GM18505 (cell line): ENCODE data around the gene CHCHD3.

ENCODE experiments used
- ATAC-seq: cut with Tn5 transposase; IDR thresholded peaks from one replicate; pipeline ENCODE4 v1.9.1; 2021; ENCODE audit not compliant: unreplicated experiment
- POLR2A ChIP-seq: IDR thresholded peaks from 4 replicates; pipeline ENCODE4 v1.6.1; 2011; ENCODE audit warnings: borderline replicate concordance; ENCODE audit not compliant: insufficient read depth, insufficient read length; ENCODE audit errors: extremely low read depth

Gene CHCHD3

GRCh38 chr7:133064082-133064820 is 17.6 kb downstream of the CHCHD3 start:
- no peak for ATAC-seq
- no peak for TF ChIP-seq POLR2A

DNA sequence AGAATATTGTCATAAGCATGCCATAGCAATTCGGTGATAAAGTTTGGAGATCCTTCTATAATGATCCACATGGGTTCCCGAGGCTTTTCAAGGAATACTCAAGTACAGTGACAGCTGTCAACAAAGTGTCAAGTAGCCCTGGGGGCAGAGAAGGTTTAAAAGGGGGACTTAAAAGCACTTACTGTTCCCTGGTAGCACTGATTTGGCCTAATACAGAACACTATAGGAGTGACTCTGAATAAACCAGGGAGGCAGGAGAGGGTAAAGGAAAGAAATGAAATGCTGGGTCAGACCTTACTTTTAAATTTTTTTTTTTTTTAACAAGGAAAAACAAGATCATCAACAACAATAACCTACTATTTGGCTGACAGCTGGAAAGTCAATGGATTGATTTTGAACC is 20.1 kb downstream of the CHCHD3 start:
- no peak for TF ChIP-seq POLR2A
- no peak for ATAC-seq

- no peak for ATAC-seq
- TF ChIP-seq POLR2A: no peak
Measured at GRCh38 chr7:133061357-133061756, 20.5 kb downstream of the CHCHD3 start.

- no peak for ATAC-seq
- TF ChIP-seq POLR2A: no peak
Measured at GRCh38 chr7:133060004-133060403, 21.9 kb downstream of the CHCHD3 start.

DNA sequence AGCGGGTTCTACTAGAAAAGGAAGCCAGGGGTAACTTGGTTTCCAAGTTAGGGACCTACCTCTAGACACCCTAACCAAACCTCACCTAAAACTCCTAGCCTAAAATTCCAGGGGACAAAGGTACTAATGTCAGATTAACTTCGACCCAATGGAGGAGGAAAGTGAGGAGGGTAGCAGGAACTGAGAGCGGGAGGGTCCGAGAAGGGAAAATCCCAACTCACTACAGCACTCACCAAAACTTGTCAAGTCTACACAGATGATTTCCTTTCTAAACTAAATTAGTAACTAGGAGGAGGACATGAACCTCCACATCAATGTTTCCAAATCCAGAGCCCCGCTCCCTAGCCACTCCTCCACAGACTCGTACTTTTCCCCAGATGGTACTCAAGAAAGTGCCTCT is 22.6 kb downstream of the CHCHD3 start:
- no peak for TF ChIP-seq POLR2A
- no peak for ATAC-seq

DNA sequence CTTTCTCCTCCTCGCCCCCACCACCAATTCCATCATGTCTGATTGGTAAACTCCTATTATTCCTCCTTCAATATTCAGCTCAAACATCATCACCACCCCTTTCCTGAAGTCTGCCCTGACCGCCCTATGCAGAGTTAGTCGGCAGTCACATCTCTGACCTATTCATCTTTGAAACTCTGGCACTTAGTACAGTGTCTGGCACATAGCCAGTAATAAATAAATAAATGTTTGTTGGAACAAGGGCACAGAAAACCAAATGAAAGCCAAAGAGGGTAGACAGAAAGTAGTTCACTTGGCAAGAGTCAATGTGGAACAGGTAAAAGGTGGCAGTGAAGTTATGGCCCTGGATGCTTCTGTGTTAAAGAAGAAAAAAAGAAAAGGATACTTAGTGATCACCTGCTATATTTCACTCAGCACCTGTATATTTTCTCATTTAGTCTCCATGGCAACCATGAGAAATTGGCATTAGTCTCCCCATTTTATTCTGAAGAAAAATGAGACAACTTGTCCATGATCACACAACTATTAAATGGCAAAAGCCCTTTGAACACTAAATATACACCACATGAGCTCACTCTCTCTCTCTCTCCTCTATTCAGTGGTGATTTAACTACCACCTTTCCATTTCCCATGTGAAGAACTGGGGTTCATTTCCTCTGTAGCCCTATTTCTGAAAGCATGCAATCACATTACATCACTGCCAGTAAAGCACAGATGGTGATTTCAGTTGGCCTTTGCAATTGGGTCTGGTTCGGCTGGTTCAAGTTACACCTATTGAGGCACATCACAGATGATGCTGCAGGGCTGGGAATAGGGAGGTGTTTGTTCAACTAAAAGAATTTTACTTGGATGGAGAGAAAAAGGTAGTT is 25.3 kb downstream of the CHCHD3 start:
- no peak for ATAC-seq
- no peak for TF ChIP-seq POLR2A

DNA sequence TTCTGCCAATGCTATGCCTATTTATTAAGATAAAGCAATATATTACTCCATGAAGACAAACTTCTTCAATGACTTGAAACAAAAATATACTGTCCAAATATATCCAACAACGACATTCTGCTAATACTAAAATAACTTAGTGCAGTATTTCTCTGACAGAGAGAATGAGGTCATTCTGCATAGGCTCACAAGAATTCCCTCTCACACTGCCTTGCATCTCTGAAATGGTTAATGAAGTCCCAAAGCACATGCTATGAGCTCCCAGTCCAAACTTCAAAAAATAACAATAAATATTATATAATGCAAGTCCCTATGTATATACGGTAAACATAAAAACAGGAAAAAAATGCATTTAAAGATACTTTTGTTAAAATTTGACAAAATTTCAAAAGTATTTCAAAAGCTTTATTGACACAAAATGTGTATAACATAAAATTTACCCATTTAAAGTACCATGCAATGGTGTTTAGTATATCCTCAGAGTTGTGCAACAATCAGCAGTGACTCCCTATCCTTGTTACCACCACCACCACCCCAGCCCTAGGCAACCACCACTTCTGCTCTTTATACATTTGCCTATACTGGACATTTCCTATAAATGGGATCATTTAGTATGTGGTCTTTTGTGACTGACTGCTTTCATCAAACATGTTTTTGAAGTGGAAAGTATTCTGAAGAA is 27.6 kb downstream of the CHCHD3 start:
- TF ChIP-seq POLR2A: no peak
- ATAC-seq: no peak

GRCh38 chr7:133053321-133053891 is 28.5 kb downstream of the CHCHD3 start:
- TF ChIP-seq POLR2A: no peak
- ATAC-seq: no peak

DNA sequence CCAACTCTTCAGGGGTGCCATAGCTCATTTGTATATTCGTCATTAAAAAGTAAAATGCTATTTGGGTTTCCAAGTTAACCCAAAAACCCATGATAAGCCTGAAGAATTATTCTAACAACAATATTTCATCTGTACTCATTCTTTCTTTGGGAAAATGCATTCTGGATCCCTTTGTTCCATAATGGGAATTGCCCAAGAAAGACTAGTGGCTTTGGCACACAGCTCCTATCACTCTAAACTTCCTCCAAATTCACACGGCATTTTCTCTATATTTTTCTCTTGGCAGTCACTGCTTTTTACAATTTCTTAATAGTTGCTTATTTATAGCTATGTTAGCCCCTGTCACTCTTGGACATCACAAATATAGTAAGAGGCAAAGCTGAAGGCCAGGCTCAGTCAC is 29.1 kb downstream of the CHCHD3 start:
- ATAC-seq: no peak

DNA sequence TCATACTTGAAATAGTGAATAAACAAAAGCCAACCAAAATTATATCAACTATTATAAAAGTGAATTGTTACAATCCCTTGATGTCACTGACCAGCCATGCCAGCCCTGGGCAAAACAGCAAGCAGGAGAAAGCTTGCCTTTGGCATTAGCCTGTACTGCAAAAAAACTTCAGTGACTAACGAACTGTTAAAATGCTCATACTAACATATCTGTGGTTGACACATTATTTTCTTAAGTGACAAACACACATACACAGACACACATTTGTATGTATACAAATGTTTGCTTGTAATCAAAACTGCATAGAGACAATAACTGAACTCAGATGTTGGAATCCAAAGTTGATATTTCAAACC is 29.5 kb downstream of the CHCHD3 start:
- ATAC-seq: no peak
- TF ChIP-seq POLR2A: no peak

More for the DNA sequence above, 29.1 kb downstream of the CHCHD3 start:
- TF ChIP-seq POLR2A: no peak

DNA sequence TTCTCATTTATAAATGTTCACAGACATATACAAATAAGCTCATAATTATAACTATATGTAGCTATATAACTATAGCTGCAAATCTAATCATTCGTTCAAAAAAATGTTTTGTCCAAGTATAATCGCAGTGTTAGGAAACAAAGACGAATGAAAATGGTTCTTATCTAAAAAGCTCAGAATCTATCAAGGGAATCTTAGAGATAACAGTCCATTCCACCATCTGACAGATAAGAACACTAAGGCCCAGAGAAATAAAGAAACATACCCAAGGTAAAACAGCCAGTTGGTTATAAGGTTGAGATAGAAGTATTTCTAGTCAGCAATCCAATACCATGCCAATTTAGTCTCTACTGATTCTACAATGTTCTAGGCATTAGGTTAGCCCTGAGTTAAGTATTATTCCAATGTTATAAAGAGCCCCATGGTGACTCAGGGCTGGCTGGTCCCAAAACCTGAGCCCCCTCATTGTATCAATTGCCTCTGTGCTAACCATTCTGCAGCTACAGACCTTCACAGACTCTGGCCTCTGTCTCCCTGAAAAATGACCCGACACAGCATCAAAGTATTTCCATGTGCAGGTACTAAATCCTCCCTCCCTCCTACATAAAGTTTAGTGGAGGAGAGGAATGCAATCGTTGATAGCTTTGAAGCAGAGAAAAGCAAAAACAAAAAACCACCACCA is 30.0 kb downstream of the CHCHD3 start:
- ATAC-seq: no peak
- no peak for TF ChIP-seq POLR2A

DNA sequence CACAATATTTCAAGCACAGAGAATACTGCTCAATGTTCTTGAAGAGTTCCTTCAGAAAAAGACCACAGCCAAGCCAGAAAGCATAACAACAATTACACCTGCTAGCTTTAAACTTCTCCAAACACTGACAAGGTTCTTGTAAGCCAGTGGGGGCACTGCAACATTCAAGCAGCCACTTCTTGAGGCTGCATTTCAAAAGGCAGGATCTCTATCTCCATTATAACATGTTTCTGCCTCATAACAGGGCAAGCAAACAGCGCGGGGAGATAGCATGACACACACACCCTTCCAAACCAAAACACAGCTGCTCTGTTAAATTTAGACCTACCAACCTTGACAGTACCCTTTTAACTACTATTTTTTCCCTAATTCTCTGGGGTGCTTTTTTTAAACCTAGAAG is 30.8 kb downstream of the CHCHD3 start:
- peak; percentile 46 for ATAC-seq
- no peak for TF ChIP-seq POLR2A
